ENCODE results near the gene ACOT13.
"Not testable (repeated sequence)": the region's sequence is repeated elsewhere in the genome, so short reads cannot be mapped to it uniquely, and the experiment has no call there.

ACOT13 gene

GRCh38 chr6:24743944-24744335 is 77.1 kb downstream of the ACOT13 start:
- H3K4me3 ChIP-seq (ENCODE audit: low read depth, low read length), result no peak overlapping the region
- DNase-seq (ENCODE audit: low read depth), result peak; percentile 57

GRCh38 chr6:24744911-24745310 is 78.0 kb downstream of the ACOT13 start:
- TF ChIP-seq CTCF (IDR thresholded peaks at IDR 0.05; ENCODE audit: low read depth, low read length), result no peak
- TF ChIP-seq POLR2A (IDR thresholded peaks at IDR 0.05; ENCODE audit: extremely low read depth, insufficient read length), result no peak
- DNase-seq (ENCODE audit: low read depth), result no peak
- H3K4me3 ChIP-seq (ENCODE audit: low read depth, low read length), result no peak overlapping the region

More at GRCh38 chr6:24743944-24744335, 77.1 kb downstream of the ACOT13 start:
- TF ChIP-seq MYC (IDR thresholded peaks at IDR 0.05; ENCODE audit: low read depth, low read length) (no peak), CTCF (IDR thresholded peaks at IDR 0.05; ENCODE audit: low read depth, low read length) (no peak), MAX (IDR thresholded peaks at IDR 0.05; ENCODE audit: low read depth, low read length) (no peak), POLR2A (IDR thresholded peaks at IDR 0.05; ENCODE audit: extremely low read depth, insufficient read length) (no peak)

GRCh38 chr6:24749297-24749696 is 82.4 kb downstream of the ACOT13 start:
- DNase-seq (ENCODE audit: low read depth), result no peak
- no peak overlapping the region for H3K4me3 ChIP-seq (ENCODE audit: low read depth, low read length)

GRCh38 chr6:24750878-24751277 is 84.0 kb downstream of the ACOT13 start:
- not testable (repeated sequence) for H3K4me3 ChIP-seq (ENCODE audit: low read depth, low read length); DNase-seq (ENCODE audit: low read depth)

More at GRCh38 chr6:24749297-24749696, 82.4 kb downstream of the ACOT13 start:
- TF ChIP-seq CTCF (IDR thresholded peaks at IDR 0.05; ENCODE audit: low read depth, low read length) (no peak), MYC (IDR thresholded peaks at IDR 0.05; ENCODE audit: low read depth, low read length) (no peak), POLR2A (IDR thresholded peaks at IDR 0.05; ENCODE audit: extremely low read depth, insufficient read length) (no peak), MAX (IDR thresholded peaks at IDR 0.05; ENCODE audit: low read depth, low read length) (no peak)

- no peak for TF ChIP-seq MYC (IDR thresholded peaks at IDR 0.05; ENCODE audit: low read depth, low read length)
- no peak for TF ChIP-seq MAX (IDR thresholded peaks at IDR 0.05; ENCODE audit: low read depth, low read length)
- TF ChIP-seq POLR2A (IDR thresholded peaks at IDR 0.05; ENCODE audit: extremely low read depth, insufficient read length), result no peak
- TF ChIP-seq CTCF (IDR thresholded peaks at IDR 0.05; ENCODE audit: low read depth, low read length), result no peak
- DNase-seq (ENCODE audit: low read depth), result no peak
- H3K4me3 ChIP-seq (ENCODE audit: low read depth, low read length), result no peak overlapping the region
Measured at GRCh38 chr6:24752503-24752902, 85.6 kb downstream of the ACOT13 start.

GRCh38 chr6:24752917-24753492 is 86.1 kb downstream of the ACOT13 start:
- DNase-seq (ENCODE audit: low read depth), result no peak
- TF ChIP-seq CTCF (IDR thresholded peaks at IDR 0.05; ENCODE audit: low read depth, low read length), result no peak
- no peak for TF ChIP-seq MAX (IDR thresholded peaks at IDR 0.05; ENCODE audit: low read depth, low read length)
- no peak for TF ChIP-seq MYC (IDR thresholded peaks at IDR 0.05; ENCODE audit: low read depth, low read length)
- no peak for TF ChIP-seq POLR2A (IDR thresholded peaks at IDR 0.05; ENCODE audit: extremely low read depth, insufficient read length)
- no peak overlapping the region for H3K4me3 ChIP-seq (ENCODE audit: low read depth, low read length)

Data from NB4 (cell line).